ENCODE data around the gene PIP4P1. TPM values are rescaled to one million over a fixed set of nuclear protein-coding genes. Genes with fewer than 3 reads are reported as not detected.

PIP4P1 gene
- total and polyA plus RNA-seq, 9 of the 15 experiments (the other 6 are each of a cell fraction or from before 2014, with no cell fraction given), result 5.3 to 20.9 (median 10.7) TPM

DNA sequence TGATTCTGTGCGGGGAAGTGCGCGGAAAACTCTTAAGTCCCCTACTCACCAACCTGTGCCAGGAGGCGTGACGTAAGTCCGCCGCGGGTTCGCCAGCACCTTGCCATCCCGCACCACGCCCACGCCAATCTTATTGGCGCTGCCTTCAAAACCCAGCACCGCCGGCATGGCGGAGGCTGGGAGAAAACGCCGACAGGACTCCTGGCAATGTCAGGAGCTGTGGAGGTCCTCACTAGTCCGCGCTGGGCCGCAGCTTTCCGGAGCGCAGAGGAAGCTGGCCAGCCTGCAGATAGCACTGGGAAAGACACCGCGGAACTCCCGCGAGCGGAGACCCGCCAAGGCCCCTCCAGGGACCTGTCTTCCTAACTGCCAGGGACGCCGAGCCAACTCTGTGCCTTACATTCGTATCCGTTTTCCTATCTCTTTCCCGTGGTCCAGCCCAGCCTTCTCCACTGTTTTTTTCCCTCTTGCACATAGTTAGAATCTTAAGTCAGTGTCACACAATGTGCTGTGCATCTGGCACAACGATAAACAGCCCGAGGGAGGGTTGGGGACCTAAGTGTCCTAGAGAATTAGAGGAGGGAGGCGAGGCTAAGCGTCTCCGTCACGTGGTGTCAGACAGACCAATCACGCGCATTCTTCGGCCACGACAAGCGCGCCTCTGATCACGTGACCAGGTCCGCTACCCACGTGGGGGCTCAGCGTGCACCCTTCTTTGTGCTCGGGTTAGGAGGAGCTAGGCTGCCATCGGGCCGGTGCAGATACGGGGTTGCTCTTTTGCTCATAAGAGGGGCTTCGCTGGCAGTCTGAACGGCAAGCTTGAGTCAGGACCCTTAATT lies 6.5 kb downstream of the PIP4P1 start, which contains the start of the genes APEX1 and OSGEP (continued):
- TF ChIP-seq SOX6 (IDR thresholded peaks at IDR 0.05), result no peak; the same call in 1 of the 2 replicates
- TF ChIP-seq ZNF23 (CRISPR knock-in tag; IDR thresholded peaks at IDR 0.05), result no peak
- 0 out of 4 replicates have a peak, but pooled peaks of 1 of the 2 experiments have one; percentile 8 for TF ChIP-seq UBTF (IDR thresholded peaks at IDR 0.05; ENCODE audit: borderline replicate concordance in 1 of 2, low read depth in 2 of 2, low read length in 2 of 2)
- TF ChIP-seq, protein P1, sequence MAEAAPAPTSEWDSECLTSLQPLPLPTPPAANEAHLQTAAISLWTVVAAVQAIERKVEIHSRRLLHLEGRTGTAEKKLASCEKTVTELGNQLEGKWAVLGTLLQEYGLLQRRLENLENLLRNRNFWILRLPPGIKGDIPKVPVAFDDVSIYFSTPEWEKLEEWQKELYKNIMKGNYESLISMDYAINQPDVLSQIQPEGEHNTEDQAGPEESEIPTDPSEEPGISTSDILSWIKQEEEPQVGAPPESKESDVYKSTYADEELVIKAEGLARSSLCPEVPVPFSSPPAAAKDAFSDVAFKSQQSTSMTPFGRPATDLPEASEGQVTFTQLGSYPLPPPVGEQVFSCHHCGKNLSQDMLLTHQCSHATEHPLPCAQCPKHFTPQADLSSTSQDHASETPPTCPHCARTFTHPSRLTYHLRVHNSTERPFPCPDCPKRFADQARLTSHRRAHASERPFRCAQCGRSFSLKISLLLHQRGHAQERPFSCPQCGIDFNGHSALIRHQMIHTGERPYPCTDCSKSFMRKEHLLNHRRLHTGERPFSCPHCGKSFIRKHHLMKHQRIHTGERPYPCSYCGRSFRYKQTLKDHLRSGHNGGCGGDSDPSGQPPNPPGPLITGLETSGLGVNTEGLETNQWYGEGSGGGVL (CRISPR knock-in tag; IDR thresholded peaks at IDR 0.05), result no peak
- TF ChIP-seq RBM25 (IDR thresholded peaks at IDR 0.05; ENCODE audit: low read depth, low read length, severe bottlenecking), result no peak
- TF ChIP-seq, protein P2, sequence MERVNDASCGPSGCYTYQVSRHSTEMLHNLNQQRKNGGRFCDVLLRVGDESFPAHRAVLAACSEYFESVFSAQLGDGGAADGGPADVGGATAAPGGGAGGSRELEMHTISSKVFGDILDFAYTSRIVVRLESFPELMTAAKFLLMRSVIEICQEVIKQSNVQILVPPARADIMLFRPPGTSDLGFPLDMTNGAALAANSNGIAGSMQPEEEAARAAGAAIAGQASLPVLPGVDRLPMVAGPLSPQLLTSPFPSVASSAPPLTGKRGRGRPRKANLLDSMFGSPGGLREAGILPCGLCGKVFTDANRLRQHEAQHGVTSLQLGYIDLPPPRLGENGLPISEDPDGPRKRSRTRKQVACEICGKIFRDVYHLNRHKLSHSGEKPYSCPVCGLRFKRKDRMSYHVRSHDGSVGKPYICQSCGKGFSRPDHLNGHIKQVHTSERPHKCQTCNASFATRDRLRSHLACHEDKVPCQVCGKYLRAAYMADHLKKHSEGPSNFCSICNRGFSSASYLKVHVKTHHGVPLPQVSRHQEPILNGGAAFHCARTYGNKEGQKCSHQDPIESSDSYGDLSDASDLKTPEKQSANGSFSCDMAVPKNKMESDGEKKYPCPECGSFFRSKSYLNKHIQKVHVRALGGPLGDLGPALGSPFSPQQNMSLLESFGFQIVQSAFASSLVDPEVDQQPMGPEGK (CRISPR knock-in tag; IDR thresholded peaks at IDR 0.05; ENCODE audit: borderline replicate concordance), result no peak
- TF ChIP-seq THRA (IDR thresholded peaks at IDR 0.05), result no peak
- 0 out of 2 replicates have a peak, but pooled peaks have one; percentile 55 for TF ChIP-seq FOXO4 (CRISPR knock-in tag; IDR thresholded peaks at IDR 0.05)
- TF ChIP-seq EHMT2 (IDR thresholded peaks at IDR 0.05), result no peak
- TF ChIP-seq MAX (CRISPR knock-in tag; IDR thresholded peaks at IDR 0.05), result peak; percentile 96
- TF ChIP-seq, protein P3, sequence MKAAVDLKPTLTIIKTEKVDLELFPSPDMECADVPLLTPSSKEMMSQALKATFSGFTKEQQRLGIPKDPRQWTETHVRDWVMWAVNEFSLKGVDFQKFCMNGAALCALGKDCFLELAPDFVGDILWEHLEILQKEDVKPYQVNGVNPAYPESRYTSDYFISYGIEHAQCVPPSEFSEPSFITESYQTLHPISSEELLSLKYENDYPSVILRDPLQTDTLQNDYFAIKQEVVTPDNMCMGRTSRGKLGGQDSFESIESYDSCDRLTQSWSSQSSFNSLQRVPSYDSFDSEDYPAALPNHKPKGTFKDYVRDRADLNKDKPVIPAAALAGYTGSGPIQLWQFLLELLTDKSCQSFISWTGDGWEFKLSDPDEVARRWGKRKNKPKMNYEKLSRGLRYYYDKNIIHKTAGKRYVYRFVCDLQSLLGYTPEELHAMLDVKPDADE (conservative IDR thresholded peaks at IDR 0.05; ENCODE audit: control insufficient read depth, low read depth, low read length), result peak; percentile 44; the same call in 1 of the 2 replicates
- TF ChIP-seq FOXM1 (IDR thresholded peaks at IDR 0.05; ENCODE audit: low read depth), result no peak
- 0 out of 2 replicates have a peak, but pooled peaks have one; percentile 57 for TF ChIP-seq FOXM1 (CRISPR knock-in tag; IDR thresholded peaks at IDR 0.05; ENCODE audit: low read depth)
- TF ChIP-seq RFX7 (CRISPR knock-in tag; IDR thresholded peaks at IDR 0.05), result no peak
- TF ChIP-seq ZNF431 (CRISPR knock-in tag; IDR thresholded peaks at IDR 0.05), result no peak
